Neural progenitor cell (in vitro differentiated cells): ENCODE measurements around the gene CNTNAP2.

Source experiments
- EZH2 ChIP-seq: fragments of 200-600 bp; sonication (generic); IDR thresholded peaks from 2 replicates; pipeline ENCODE4 v1.6.1; 2017; ENCODE audit warnings: antibody characterized with exemption, mild to moderate bottlenecking, moderate library complexity
- EZH2phosphoT487 ChIP-seq: fragments of 200-600 bp; sonication (generic); IDR thresholded peaks from 2 replicates; pipeline ENCODE4 v1.6.1; 2017; ENCODE audit warnings: antibody characterized with exemption
- TF ChIP-seq, protein P1 (sequence below): fragments of 200-600 bp; sonication (generic); IDR thresholded peaks from 2 replicates; pipeline ENCODE4 v1.5.1; 2017; ENCODE audit warnings: antibody characterized with exemption, mild to moderate bottlenecking

DNA sequence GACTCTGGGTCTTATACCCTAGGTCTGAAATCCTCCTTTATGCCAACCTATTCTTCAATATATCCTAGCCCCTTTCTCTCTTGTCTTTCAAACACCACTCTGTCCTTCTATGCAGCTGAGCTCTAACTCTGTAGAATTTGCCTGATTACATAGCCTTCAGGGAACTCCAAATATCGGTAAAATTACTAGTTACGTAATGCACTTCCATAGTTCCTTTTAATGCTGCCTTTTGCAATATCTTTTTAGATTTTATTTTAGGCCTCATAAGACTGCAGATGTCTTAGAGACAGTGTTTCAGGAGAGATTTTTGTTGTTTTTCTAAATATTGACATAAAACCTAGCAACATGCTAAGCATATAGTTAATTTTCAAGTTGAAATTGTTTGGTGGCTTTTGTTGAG lies 924.8 kb downstream of the CNTNAP2 start:
- TF ChIP-seq EZH2 (no peak), EZH2phosphoT487 (no peak)
- TF ChIP-seq, protein P1, sequence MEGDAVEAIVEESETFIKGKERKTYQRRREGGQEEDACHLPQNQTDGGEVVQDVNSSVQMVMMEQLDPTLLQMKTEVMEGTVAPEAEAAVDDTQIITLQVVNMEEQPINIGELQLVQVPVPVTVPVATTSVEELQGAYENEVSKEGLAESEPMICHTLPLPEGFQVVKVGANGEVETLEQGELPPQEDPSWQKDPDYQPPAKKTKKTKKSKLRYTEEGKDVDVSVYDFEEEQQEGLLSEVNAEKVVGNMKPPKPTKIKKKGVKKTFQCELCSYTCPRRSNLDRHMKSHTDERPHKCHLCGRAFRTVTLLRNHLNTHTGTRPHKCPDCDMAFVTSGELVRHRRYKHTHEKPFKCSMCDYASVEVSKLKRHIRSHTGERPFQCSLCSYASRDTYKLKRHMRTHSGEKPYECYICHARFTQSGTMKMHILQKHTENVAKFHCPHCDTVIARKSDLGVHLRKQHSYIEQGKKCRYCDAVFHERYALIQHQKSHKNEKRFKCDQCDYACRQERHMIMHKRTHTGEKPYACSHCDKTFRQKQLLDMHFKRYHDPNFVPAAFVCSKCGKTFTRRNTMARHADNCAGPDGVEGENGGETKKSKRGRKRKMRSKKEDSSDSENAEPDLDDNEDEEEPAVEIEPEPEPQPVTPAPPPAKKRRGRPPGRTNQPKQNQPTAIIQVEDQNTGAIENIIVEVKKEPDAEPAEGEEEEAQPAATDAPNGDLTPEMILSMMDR = no peak
